ENCODE measurements around the gene SMIM45.

SMIM45 gene

DNA sequence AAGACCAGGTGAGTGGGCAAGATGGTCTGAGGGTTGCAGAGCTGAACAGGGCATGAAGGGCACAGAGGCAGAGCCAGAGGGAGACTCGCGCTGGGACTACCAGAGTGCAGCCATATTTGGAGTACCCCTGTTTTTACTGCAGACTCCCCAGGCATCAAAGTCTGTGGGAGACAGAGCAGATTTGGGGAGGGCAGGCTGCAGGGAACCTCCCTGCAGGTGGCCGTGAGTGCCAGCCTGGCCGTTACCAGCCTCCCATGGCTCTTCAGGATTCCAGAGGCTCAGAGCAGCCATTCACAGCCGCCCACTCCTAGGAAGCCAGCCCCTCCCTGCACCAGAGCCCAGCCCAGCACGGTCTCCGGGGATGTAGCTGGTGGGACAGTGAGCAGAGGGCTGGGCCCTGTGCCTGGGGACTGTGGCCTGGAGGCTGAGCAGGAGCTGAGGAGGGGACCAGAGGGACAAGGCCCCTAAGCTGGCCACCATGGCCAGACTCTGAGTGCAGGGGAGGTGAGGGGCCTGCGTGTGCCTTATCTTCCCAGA is 17.2 kb downstream of the SMIM45 start, which contains the start of gene SEPTIN3:
SEPTIN3 (plus strand) TSS at position 334 of the 537 bp plus-strand sequence. CDS start 2,050 bp downstream, outside the sequence.
- no peaks in the 10 kb centered on the region for H3K27me3 ChIP-seq (ENCODE audit: low read depth, low read length)
- no peaks in the 10 kb centered on the region for H3K36me3 ChIP-seq (replicated peaks; ENCODE audit: low read depth, low read length)
- no peak within 1 kb of the TSS for H3K9ac ChIP-seq (ENCODE audit: low read length)
- no peak within 1 kb of the TSS for H3K27ac ChIP-seq (ENCODE audit: low read length)
- TF ChIP-seq EZH2phosphoT487 (IDR thresholded peaks at IDR 0.05; ENCODE audit: low read depth) = no peak
- TF ChIP-seq, protein P1, sequence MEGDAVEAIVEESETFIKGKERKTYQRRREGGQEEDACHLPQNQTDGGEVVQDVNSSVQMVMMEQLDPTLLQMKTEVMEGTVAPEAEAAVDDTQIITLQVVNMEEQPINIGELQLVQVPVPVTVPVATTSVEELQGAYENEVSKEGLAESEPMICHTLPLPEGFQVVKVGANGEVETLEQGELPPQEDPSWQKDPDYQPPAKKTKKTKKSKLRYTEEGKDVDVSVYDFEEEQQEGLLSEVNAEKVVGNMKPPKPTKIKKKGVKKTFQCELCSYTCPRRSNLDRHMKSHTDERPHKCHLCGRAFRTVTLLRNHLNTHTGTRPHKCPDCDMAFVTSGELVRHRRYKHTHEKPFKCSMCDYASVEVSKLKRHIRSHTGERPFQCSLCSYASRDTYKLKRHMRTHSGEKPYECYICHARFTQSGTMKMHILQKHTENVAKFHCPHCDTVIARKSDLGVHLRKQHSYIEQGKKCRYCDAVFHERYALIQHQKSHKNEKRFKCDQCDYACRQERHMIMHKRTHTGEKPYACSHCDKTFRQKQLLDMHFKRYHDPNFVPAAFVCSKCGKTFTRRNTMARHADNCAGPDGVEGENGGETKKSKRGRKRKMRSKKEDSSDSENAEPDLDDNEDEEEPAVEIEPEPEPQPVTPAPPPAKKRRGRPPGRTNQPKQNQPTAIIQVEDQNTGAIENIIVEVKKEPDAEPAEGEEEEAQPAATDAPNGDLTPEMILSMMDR (IDR thresholded peaks at IDR 0.05; ENCODE audit: low read depth, low read length) = no peak
- H3K4me1 ChIP-seq (ENCODE audit: low read length) = peaks cover 3% of the 10 kb centered on the region; the same call in 1 of the 2 replicates
- no peak within 1 kb of the TSS for H3K4me2 ChIP-seq (ENCODE audit: low read length)
- H3K4me3 ChIP-seq (ENCODE audit: low read length) = no peak within 1 kb of the TSS
- H4K20me1 ChIP-seq (ENCODE audit: insufficient read depth, low read length) = no peaks in the 10 kb centered on the region
- no peaks in the 10 kb centered on the region for H3K79me2 ChIP-seq (ENCODE audit: low read length)
- H2AFZ ChIP-seq (ENCODE audit: low read depth, low read length) = no peak within 1 kb of the TSS
- H3K9me3 ChIP-seq (ENCODE audit: insufficient read depth, low read length) = no peaks in the 10 kb centered on the region

DNA sequence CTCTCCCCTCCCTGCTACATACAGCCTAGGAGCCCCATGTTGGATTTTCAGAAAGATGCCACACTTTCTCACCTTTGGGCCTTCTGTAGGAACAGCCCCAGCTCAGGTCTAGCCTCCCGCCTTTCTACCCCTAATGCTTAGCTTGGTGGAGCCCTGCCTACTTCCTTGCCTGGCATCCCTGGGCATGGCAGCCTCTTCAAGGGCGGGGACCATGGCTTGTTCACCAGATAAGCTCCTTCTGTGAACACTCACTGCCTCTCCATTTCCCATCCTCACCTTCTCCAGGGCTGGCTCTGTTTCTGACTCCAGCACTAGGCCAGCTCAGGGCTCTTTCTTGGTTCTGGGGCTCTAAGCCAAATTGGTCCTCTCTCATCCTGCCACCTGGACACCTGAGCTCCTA is 18.7 kb downstream of the SMIM45 start:
- peaks cover 8% of the 10 kb centered on the region; the same call in 1 of the 2 replicates for H3K27me3 ChIP-seq (ENCODE audit: low read depth, low read length)
- no peak overlapping the region for H3K9ac ChIP-seq (ENCODE audit: low read length)
- H3K79me2 ChIP-seq (ENCODE audit: low read length) = no peaks in the 10 kb centered on the region
- H3K4me1 ChIP-seq (ENCODE audit: low read length) = peaks cover 14% of the 10 kb centered on the region
- H3K4me2 ChIP-seq (ENCODE audit: low read length) = no peak overlapping the region
- H3K36me3 ChIP-seq (replicated peaks; ENCODE audit: low read depth, low read length) = no peaks in the 10 kb centered on the region
- no peaks in the 10 kb centered on the region for H4K20me1 ChIP-seq (ENCODE audit: insufficient read depth, low read length)
- no peak overlapping the region for H3K4me3 ChIP-seq (ENCODE audit: low read length)
- TF ChIP-seq, protein P1 (IDR thresholded peaks at IDR 0.05; ENCODE audit: low read depth, low read length) = no peak
- no peak for TF ChIP-seq EZH2phosphoT487 (IDR thresholded peaks at IDR 0.05; ENCODE audit: low read depth)
- no peak overlapping the region for H2AFZ ChIP-seq (ENCODE audit: low read depth, low read length)
- H3K9me3 ChIP-seq (ENCODE audit: insufficient read depth, low read length) = no peaks in the 10 kb centered on the region
- no peak overlapping the region for H3K27ac ChIP-seq (ENCODE audit: low read length)

DNA sequence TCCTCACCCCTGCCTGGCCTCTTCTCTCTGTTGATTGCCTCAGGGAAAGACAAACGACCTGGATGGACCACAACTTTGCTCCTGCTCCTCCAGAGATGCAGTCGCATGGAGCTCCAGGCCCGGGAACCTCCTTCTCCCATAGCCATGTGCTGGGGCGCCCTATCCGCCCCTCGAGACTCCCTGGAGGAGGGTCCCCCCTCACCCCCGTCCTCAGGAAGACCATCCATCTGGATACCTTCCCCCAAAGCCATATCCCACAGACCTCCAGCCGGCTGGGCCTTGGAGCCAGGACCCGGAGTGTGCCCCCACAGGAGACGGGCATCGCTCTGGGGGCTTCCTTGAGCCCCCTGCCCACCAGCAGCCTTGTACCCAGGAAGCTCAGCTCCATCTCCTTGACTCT is 19.5 kb downstream of the SMIM45 start:
- no peaks in the 10 kb centered on the region for H3K79me2 ChIP-seq (ENCODE audit: low read length)

DNA sequence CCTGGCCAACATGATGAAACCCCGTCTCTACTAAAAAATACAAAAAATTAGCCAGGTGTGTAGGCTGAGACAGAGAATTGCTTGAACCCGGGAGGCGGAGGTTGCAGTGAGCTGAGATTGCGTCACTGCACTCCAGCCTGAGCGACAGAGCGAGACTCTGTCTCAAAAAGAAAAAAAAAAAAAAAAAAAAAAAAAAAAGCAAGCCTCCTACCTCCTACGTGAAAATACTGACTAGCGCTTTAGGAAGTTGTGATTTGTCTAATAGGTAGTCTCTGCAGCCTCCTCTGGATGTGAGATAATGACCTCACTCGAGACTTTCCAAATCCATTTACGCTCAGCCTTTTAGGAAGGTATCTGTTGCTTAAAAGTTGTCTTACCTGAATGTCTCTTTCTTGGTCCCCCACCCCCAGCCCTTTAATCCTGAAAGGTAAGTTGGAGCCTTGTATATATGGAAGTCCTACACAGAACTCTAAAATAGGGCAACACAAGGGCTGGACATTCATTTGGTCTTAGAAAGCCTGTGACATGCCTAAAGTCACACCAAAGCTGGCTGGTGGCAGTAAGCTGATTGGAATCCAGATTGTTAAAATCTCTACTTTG is 22.8 kb downstream of the SMIM45 start:
- H3K9me3 ChIP-seq (ENCODE audit: insufficient read depth, low read length) = no peaks in the 10 kb centered on the region
- no peak overlapping the region for H3K4me3 ChIP-seq (ENCODE audit: low read length)
- no peak overlapping the region for H3K27ac ChIP-seq (ENCODE audit: low read length)
- H3K9ac ChIP-seq (ENCODE audit: low read length) = no peak overlapping the region
- H2AFZ ChIP-seq (ENCODE audit: low read depth, low read length) = no peak overlapping the region
- TF ChIP-seq EZH2phosphoT487 (IDR thresholded peaks at IDR 0.05; ENCODE audit: low read depth) = no peak
- TF ChIP-seq, protein P1 (IDR thresholded peaks at IDR 0.05; ENCODE audit: low read depth, low read length) = no peak
- peak overlapping the region; percentile 88 for H3K4me2 ChIP-seq (ENCODE audit: low read length)
- peaks cover 11% of the 10 kb centered on the region; the same call in 1 of the 2 replicates for H3K27me3 ChIP-seq (ENCODE audit: low read depth, low read length)
- H3K4me1 ChIP-seq (ENCODE audit: low read length) = peaks cover 44% of the 10 kb centered on the region
- no peaks in the 10 kb centered on the region for H4K20me1 ChIP-seq (ENCODE audit: insufficient read depth, low read length)
- H3K79me2 ChIP-seq (ENCODE audit: low read length) = peaks cover 24% of the 10 kb centered on the region
- peaks cover 2% of the 10 kb centered on the region for H3K36me3 ChIP-seq (replicated peaks; ENCODE audit: low read depth, low read length)

More for the DNA sequence above, 19.5 kb downstream of the SMIM45 start:
- TF ChIP-seq EZH2phosphoT487 (IDR thresholded peaks at IDR 0.05; ENCODE audit: low read depth) = no peak
- Histone ChIP-seq H3K4me3 (ENCODE audit: low read length) (no peak overlapping the region), H3K4me1 (ENCODE audit: low read length) (peaks cover 20% of the 10 kb centered on the region), H3K9me3 (ENCODE audit: insufficient read depth, low read length) (no peaks in the 10 kb centered on the region), H3K27me3 (ENCODE audit: low read depth, low read length) (peaks cover 11% of the 10 kb centered on the region; the same call in 1 of the 2 replicates), H2AFZ (ENCODE audit: low read depth, low read length) (no peak overlapping the region), H4K20me1 (ENCODE audit: insufficient read depth, low read length) (no peaks in the 10 kb centered on the region), H3K27ac (ENCODE audit: low read length) (no peak overlapping the region), H3K9ac (ENCODE audit: low read length) (no peak overlapping the region), H3K4me2 (ENCODE audit: low read length) (no peak overlapping the region), H3K36me3 (replicated peaks; ENCODE audit: low read depth, low read length) (no peaks in the 10 kb centered on the region)
